Activated naive CD8-positive, alpha-beta T cell treated with anti-CD3 and anti-CD28 coated beads, Interleukin-2, amount 50 U/mL, for 16 hours (primary cell): ENCODE measurements around the gene LPO.

Experiments used
- DNase-seq: peaks from one replicate; pipeline ENCODE4 v3.0.0-alpha.2; 2020; ENCODE audit warnings: low read depth, low spot score

The LPO gene

DNA sequence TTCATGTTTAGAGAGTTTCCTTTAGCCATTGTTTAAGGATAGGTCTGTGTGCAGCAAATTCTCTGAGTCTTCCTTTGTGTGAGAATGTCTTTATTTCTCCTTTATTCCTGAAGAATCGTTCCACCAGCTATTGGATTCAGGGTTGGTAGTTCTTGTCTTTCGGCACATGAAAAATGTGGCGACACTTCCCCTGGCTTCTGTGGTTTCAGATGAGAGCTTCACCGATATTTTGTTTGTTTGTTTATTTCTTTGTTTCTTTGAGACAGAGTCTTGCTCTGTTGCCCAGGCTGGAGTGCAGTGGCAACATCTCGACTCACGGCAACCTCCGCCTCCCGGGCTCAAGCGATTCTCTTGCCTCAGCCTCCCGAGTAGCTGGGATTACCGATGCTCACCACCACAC, 23.8 kb downstream of the LPO start:
- DNase-seq = no peak

DNA sequence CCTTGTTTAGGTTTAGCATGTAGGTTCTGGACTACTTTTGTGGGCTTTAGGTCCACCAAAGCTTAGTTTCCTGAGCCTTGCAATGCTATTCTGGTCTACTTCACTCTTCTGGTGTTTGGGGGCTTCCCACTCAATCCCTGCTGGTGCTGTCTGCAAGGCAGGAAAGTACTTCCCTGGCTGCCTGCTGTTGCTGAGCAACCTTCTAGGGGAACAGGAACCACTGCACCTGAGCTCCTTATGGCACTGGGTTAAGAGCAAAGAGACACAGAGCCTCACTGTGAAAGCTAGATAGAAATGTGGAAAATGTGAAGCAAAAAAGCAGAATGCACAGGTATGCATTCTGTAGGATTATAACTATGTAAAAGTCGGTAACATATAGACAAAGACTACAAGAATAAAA, 25.4 kb downstream of the LPO start:
- DNase-seq = no peak

GRCh38 chr17:58264407-58265103, 26.2 kb downstream of the LPO start:
- no peak for DNase-seq

DNA sequence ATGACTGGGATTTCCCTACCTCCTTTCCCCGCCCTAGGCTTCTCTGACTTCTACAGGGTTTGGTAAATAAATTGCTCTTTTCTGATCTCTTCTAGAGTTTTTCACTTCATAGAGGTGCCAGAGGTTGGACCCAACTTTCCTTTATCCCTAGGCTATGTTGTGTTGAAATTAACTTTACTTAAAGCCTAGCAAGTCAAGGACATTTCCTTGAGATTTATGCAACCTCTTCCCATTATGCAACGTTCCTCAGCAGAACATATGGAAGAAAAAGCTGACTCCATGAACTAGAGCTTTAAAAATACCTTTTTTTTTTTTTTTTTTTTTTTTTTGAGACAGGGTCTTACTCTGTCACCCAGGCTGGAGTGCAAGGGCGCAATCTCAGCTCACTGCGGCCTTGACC, 26.9 kb downstream of the LPO start:
- DNase-seq = no peak

- DNase-seq = no peak
Measured at GRCh38 chr17:58265902-58266875, 27.8 kb downstream of the LPO start.

DNA sequence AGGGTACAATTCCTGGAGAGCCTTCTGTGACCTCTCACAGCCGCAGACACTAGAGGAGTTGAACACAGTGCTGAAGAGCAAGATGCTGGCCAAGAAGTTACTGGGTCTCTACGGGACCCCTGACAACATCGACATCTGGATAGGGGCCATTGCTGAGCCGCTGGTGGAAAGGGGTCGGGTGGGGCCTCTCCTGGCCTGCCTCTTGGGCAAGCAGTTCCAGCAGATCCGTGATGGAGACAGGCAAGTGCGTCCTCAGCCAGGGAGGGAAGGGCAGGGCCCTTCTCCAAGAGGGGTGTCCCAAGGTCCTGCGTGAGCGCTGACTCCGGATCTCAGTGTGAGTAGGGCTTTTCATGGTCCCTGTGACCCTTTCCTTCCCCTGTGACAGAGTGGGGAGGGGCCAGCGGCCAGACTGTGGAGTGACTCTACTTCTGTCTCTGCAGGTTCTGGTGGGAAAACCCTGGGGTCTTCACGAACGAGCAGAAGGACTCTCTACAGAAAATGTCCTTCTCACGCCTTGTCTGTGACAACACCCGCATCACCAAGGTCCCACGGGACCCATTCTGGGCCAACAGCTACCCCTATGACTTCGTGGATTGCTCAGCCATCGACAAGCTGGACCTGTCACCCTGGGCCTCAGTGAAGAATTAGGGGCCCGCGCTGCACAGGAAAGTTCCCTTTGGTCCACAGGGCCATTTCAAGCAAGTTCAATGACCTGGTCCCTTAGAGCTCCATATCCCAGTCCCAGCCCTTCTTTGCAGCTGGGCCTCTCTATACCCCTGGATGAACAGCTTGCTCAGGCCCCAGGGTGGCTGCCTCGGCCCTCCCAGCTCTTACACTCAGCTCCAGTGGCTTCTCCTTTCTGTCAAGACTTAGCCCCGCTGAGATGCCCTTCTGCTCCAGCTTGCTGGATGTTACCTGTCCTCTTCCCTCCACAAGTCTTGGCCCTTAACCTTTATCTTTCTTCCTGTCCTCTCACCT, 29.3 kb downstream of the LPO start:
- no peak for DNase-seq

- DNase-seq = no peak
Measured at GRCh38 chr17:58268326-58268725, 29.9 kb downstream of the LPO start.

DNA sequence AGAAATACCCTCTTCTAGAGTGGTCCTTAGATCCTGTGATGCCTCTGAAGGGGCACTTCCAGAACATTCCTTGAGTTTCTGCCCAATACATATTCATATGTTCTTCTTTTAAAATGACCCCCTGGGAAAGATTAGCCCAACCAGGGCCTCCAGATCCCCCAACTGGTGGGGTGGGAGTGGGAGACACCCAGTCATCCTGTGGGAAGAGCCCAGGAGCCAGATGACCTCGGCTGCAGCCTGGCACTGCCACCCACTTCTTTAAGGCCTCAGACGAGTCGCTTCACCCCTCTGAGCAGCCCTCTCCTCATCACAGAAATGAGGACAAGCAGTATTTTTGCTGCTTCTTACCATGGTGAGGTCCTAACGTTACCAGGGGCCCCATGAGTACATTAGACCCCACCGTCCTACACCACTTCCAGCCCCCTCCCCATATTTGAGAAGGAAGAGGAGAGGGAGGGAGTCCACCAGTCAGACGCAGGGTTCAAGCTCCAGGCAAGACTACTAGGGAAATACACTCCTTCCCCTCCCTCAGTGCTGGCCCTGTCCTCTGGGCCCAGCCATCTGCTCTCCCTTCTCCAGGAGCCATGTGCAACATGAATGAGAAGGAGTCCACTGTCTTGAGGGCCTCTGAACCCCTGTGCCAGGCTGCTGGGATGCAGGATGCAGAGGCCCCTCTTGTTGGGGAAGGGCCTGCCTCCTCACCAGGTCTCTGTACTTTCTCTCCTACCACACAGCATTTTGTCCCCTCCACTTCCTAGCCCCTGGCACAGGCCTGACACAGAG, 30.6 kb downstream of the LPO start:
- DNase-seq = no peak

- DNase-seq = no peak
Measured at GRCh38 chr17:58269557-58270291, 31.3 kb downstream of the LPO start.

GRCh38 chr17:58270476-58271215, 32.3 kb downstream of the LPO start:
- no peak for DNase-seq

GRCh38 chr17:58271216-58271931, 33.0 kb downstream of the LPO start:
- no peak for DNase-seq

DNA sequence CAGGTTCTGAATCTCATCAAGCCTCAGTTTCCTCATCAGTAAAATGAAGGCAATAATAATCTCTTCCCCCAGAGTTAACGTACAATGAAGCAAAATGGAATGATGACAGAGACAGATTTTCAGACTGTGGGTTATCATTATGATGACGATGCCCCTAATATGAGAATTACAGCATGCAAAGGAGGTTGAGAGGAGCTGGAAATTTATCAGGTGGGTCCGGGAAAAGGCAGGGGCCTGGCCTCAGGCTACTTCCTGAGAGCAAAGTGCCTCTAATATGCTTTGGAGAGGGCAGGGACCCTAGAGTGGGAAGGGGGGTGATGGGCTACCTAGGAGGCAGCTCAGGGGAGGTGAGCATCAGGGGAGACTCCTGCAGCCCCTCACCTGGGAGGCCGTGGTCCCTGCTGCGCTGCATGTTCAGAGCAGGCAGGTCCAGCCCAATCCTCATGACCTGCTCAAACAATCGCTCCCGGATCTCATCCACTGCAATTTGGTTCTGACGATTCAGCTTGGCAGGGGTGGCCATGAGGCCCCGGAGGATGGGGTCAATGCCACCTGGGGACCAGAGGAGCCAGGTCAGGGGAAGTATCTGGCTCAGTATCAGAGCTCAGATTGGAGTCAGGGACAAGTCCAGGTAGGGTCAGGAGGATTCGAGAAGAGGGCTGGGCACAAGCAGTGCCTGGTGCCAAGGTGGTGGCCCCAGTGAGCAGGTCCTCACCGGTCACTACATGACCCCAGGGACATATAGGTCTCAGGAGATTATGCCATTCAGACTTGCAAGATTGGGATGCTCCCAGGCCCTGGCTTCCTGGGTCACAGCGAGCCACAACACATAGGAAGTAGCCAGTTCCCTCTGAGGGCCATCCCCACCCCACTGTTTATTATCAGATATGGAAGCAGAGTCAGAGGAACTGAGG, 34.2 kb downstream of the LPO start:
- DNase-seq = no peak

- DNase-seq = no peak
Measured at GRCh38 chr17:58273453-58274104, 35.2 kb downstream of the LPO start.

DNA sequence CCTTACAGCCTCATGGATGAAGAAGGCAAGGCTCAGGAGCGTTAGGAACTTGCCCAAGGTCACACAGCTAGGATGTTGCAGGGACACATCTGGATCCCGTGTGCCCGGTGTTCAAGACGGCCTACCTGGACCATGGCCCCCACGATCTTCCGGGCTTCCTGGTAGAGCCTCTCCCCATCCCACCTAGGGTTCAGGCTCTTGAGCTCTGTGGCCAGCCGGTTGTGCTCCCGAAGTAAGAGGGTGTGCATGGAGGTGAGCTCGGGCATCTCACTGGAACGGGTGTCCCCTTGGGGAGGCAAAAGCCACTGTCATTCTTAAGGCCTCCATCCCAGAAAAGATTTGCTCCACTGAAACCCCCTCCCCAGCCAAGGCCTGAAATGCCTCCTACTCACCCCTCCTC, 37.0 kb downstream of the LPO start:
- no peak for DNase-seq

GRCh38 chr17:58276423-58276822, 38.0 kb downstream of the LPO start:
- DNase-seq = no peak

DNA sequence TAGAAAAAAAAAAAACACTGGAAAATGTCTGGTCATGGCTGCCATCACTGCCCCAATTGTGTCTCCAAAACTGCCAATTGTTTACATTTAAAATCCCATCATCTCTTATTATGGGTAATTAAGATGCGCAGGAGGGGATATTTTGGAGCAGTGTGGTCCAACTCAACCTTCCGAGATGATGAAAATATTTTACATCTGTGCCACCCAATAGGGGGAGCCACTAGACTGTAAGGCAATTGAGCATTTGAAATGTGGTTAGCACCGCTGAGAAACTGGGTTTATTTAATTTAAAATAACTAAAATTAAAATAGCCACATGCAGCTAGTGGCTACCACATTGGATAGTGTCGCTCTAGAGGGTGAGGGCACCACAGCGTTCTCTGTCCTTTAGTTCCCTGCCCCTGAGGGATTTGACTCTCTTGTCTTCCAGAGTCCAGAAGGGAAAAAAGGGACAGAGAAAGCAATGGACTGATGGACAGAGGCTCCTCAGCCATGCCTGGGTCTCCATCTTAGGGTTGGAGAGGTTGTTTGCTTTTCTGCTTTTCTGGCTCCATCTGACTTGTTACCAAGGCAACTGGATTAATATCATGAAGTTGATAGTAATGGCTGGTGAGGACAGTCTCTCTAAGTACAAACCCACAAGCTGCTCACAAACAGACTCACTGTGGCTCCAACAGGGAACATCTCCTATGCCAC, 38.9 kb downstream of the LPO start:
- no peak for DNase-seq
